Activated naive CD4-positive, alpha-beta T cell treated with anti-CD3 and anti-CD28 coated beads, Interleukin-2, amount 10 ng/mL, durations not matched to agents 7 days and 5 days (primary cell): ENCODE measurements around the gene ARMC9.
"Not testable (repeated sequence)": the region's sequence is repeated elsewhere in the genome, so short reads cannot be mapped to it uniquely, and the experiment has no call there.

Experiments
- CTCF ChIA-PET: fragments of 350-600 bp; sonication (Branson Sonifier 250); formaldehyde crosslinking; loops from one replicate; lab custom pipeline; 2021; ENCODE audit warnings: antibody characterized with exemption; lab: Charles Lee
- DNase-seq: peaks from one replicate; pipeline ENCODE4 v3.0.0-alpha.2; 2020
- H3K27ac Mint-ChIP-seq: one replicate; pipeline ENCODE4 v1.8.0; 2021; ENCODE audit warnings: mild to moderate bottlenecking, moderate library complexity, mixed read lengths
- H3K27me3 Mint-ChIP-seq: one replicate; pipeline ENCODE4 v1.8.0; 2021; ENCODE audit warnings: mild to moderate bottlenecking, mixed read lengths
- H3K36me3 Mint-ChIP-seq: one replicate; pipeline ENCODE4 v1.8.0; 2021; ENCODE audit warnings: mixed read lengths
- H3K4me1 Mint-ChIP-seq: one replicate; pipeline ENCODE4 v1.8.0; 2021; ENCODE audit warnings: mixed read lengths
- H3K4me3 Mint-ChIP-seq: one replicate; pipeline ENCODE4 v1.8.0; 2021; ENCODE audit warnings: mild to moderate bottlenecking, moderate library complexity, mixed read lengths
- H3K9me3 Mint-ChIP-seq: one replicate; pipeline ENCODE4 v1.8.0; 2021; ENCODE audit warnings: mixed read lengths

Gene ARMC9

DNA sequence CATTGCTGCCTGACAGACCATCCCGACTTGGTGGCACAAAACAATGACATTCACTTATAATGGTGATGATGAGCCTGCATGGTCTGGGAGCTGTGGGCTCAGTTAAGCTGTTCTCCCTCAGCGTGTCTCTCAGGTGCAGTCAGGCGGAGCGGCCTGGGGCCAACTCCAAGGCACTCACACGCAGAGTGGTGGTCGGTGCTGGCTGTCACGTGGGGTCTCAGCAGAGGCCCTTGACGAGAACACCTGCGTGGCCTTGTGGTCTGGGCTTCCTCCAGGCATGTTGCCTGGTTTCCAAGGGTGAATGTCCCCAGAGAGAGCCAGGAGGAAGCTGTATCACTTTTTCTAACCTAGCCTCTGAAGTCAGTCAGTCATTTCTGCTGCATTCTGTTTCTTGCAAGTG, 29.8 kb downstream of the ARMC9 start:
- no peaks in the 10 kb centered on the region for H3K27me3 Mint-ChIP-seq
- CTCF ChIA-PET = interaction anchor here (0.9 to 3.8 kb wide), 16 partner anchors 11 to 253 kb away, joined by 3 to 36 read pairs (median 4); no protein-coding TSS in a partner anchor
- no peak overlapping the region for H3K27ac Mint-ChIP-seq
- no peaks in the 10 kb centered on the region for H3K4me1 Mint-ChIP-seq
- no peaks in the 10 kb centered on the region for H3K9me3 Mint-ChIP-seq
- no peaks in the 10 kb centered on the region for H3K36me3 Mint-ChIP-seq
- no peak for DNase-seq
- H3K4me3 Mint-ChIP-seq = no peak overlapping the region

DNA sequence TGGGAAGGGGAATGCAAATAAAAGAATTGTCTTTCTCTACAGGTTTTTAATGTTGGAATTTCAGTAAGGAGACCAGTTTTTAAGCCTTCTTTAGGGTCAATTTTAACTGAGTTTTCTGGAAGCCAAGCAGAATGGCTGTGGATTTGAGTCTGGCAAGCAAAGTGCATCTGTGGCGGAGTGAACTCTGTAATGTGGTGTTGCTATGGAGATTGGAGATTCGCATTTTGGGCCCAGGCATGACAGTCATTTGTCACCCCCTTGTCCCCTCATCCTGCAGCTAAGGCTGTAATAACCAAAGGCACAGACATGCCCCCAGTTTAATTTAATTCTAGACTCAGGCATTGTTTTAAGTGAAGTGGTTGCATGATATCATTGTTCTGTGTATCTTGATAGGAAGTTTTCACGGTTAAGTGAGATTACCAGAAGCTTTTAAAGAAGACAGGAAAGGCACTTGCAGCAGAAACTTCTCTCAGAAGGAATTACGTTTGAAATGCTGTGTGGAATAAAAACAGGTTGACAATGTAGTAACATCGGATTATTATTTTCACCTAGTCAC, 30.6 kb downstream of the ARMC9 start:
- CTCF ChIA-PET = interaction anchor here (0.9 to 3.8 kb wide), 6 partner anchors 10 to 373 kb away, joined by 3 to 36 read pairs (median 6); no protein-coding TSS in a partner anchor
- H3K27ac Mint-ChIP-seq = no peak overlapping the region
- no peaks in the 10 kb centered on the region for H3K27me3 Mint-ChIP-seq
- no peaks in the 10 kb centered on the region for H3K9me3 Mint-ChIP-seq
- DNase-seq = no peak
- H3K4me3 Mint-ChIP-seq = no peak overlapping the region
- H3K4me1 Mint-ChIP-seq = no peaks in the 10 kb centered on the region
- H3K36me3 Mint-ChIP-seq = no peaks in the 10 kb centered on the region

- no peak for DNase-seq
- no peak overlapping the region for H3K4me3 Mint-ChIP-seq
- no peaks in the 10 kb centered on the region for H3K4me1 Mint-ChIP-seq
- CTCF ChIA-PET = interaction anchor here (0.6 to 1.0 kb wide), 2 partner anchors 11 to 246 kb away, joined by 3 read pairs; no protein-coding TSS in a partner anchor
- H3K27ac Mint-ChIP-seq = no peak overlapping the region
- H3K9me3 Mint-ChIP-seq = no peaks in the 10 kb centered on the region
- H3K27me3 Mint-ChIP-seq = no peaks in the 10 kb centered on the region
- no peaks in the 10 kb centered on the region for H3K36me3 Mint-ChIP-seq
Measured at GRCh38 chr2:231235217-231235616, 36.8 kb downstream of the ARMC9 start.

DNA sequence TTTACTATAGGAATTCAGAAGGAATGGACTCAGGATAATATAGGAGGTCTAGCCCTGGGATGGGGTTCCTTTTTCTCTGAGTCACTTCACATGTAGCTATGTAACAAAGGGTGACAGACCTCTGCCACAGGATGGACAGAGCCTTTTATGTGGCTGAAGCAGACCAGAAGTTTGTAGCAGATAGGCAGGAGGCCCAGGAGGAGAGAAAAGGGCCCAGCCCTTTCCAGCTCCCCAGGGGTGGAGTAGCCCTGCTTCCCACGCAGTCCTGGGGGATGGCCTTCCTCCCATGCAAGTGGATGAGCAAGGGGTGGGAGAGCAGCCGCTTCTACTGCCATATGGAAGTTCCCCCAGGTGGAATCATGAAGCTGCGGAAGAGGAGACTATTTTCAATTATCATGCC, 40.3 kb downstream of the ARMC9 start:
- Mint-ChIP-seq H3K27me3 (no peaks in the 10 kb centered on the region), H3K27ac (no peak overlapping the region), H3K4me3 (no peak overlapping the region), H3K4me1 (no peaks in the 10 kb centered on the region), H3K36me3 (no peaks in the 10 kb centered on the region), H3K9me3 (no peaks in the 10 kb centered on the region)
- CTCF ChIA-PET = interaction anchor here (2.1 kb wide), 1 partner anchor 11 kb away, joined by 10 read pairs; no protein-coding TSS in a partner anchor
- DNase-seq = no peak

- H3K36me3 Mint-ChIP-seq = no peaks in the 10 kb centered on the region
- CTCF ChIA-PET = interaction anchor here (1.2 to 2.1 kb wide), 2 partner anchors 12 to 15 kb away, joined by 3 to 10 read pairs; no protein-coding TSS in a partner anchor
- H3K4me1 Mint-ChIP-seq = no peaks in the 10 kb centered on the region
- no peak overlapping the region for H3K4me3 Mint-ChIP-seq
- no peak overlapping the region for H3K27ac Mint-ChIP-seq
- H3K9me3 Mint-ChIP-seq = no peaks in the 10 kb centered on the region
- no peaks in the 10 kb centered on the region for H3K27me3 Mint-ChIP-seq
- no peak for DNase-seq
Measured at GRCh38 chr2:231239751-231240150, 41.3 kb downstream of the ARMC9 start.

- H3K4me3 Mint-ChIP-seq = no peak overlapping the region
- no peak overlapping the region for H3K27ac Mint-ChIP-seq
- H3K27me3 Mint-ChIP-seq = no peaks in the 10 kb centered on the region
Measured at GRCh38 chr2:231241755-231242507, 43.5 kb downstream of the ARMC9 start.

GRCh38 chr2:231243866-231244265, 45.4 kb downstream of the ARMC9 start:
- CTCF ChIA-PET = interaction anchor here (0.6 to 1.9 kb wide), 2 partner anchors 16 to 215 kb away, joined by 3 to 9 read pairs; no protein-coding TSS in a partner anchor
- H3K4me1 Mint-ChIP-seq = no peaks in the 10 kb centered on the region
- no peak overlapping the region for H3K27ac Mint-ChIP-seq
- no peak overlapping the region for H3K4me3 Mint-ChIP-seq
- no peaks in the 10 kb centered on the region for H3K36me3 Mint-ChIP-seq
- H3K27me3 Mint-ChIP-seq = no peaks in the 10 kb centered on the region
- no peak for DNase-seq
- no peaks in the 10 kb centered on the region for H3K9me3 Mint-ChIP-seq

More at GRCh38 chr2:231241755-231242507, 43.5 kb downstream of the ARMC9 start:
- Mint-ChIP-seq H3K36me3 (no peaks in the 10 kb centered on the region), H3K4me1 (no peaks in the 10 kb centered on the region), H3K9me3 (no peaks in the 10 kb centered on the region)
- CTCF ChIA-PET = no interaction called here
- DNase-seq = no peak

DNA sequence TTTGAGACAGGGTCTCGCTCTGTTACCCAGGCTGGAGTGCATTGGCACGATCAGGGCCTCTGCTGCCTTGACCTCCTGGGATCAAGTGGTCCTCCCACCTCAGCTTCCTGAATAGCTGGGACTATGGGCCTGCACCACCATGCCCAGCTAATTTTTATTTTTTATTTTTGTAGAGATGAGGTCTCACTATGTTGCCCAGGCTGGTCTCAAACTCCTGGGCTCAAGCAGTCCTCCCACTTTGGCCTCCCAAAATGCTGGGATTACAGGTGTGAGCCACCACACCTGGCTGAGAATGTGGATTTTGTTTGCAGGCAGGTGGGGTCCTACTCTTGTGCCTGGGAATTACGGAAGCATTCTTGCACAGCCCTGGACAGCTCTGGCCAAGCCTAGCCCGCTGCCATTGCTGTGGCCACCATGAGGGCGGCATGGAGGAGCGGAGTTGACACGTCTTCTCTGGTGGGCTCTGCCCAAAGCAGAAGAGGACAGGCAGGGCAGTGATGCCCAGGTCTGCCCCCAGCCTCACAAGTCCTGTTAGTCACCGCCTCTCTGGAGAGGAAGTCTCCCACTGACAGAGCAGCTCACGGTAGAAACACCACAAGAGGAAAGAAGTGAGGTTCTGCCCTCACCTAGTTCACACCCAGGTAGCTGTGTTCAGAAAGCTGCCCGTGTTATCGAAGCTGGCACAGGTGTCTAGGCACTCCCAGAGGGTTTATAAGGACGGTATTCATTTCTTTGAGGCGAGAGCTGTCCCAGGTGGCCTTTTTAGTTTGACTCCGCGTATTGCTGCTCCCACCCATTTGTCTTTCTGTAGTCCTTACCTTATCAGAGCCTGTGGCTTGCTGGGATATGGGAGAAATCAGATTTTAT, 46.2 kb downstream of the ARMC9 start:
- H3K36me3 Mint-ChIP-seq = no peaks in the 10 kb centered on the region
- no peaks in the 10 kb centered on the region for H3K27me3 Mint-ChIP-seq
- H3K4me1 Mint-ChIP-seq = no peaks in the 10 kb centered on the region
- H3K4me3 Mint-ChIP-seq = no peak overlapping the region
- no peak overlapping the region for H3K27ac Mint-ChIP-seq
- no peaks in the 10 kb centered on the region for H3K9me3 Mint-ChIP-seq
- DNase-seq = no peak
- CTCF ChIA-PET = interaction anchor here (0.6 to 1.9 kb wide), 3 partner anchors 17 to 214 kb away, joined by 3 to 9 read pairs (median 3); no protein-coding TSS in a partner anchor

DNA sequence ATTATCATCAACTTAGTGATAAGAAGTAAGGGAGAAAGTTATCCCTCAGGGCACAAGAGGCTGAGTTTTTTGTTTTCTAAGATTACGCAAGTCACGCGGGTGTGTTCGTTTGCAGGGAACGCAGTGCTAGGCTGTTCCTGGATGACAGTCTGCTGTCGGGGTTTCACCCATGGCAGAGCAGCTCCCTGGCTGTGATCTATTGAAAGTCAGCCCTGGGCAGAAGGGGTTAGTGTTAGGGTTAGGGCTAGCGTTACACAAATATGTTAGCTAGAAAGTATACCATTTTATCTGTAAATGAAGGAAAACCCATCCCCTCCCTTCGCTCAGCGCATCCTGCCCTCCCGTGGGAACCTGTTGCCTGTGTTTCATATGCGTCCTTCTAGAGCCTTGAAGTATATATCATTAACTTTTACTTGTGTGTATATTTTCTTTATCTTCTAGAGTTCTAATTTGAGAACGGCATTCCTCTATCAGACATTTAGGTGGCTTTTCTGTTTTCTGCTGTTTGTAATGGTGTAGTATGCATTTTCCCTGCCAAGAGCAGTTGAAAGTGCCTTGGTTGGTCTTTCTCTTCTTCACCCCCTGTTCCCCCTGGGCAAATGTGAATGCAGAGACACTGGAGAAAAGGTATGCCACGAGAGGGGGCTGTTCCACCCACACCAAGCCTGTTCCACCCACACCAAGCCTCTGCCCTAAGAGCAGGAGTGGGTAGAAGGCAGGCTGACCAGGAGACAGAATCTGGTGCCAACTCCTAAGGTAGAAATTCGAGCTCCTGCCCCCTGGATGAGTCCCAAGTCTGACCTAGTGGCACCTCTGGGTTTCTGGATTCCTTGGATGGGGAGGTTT, 47.0 kb downstream of the ARMC9 start:
- Mint-ChIP-seq H3K4me1 (no peaks in the 10 kb centered on the region), H3K4me3 (no peak overlapping the region), H3K9me3 (no peaks in the 10 kb centered on the region), H3K27ac (no peak overlapping the region), H3K27me3 (peaks cover 4% of the 10 kb centered on the region), H3K36me3 (no peaks in the 10 kb centered on the region)
- CTCF ChIA-PET = interaction anchor here (0.6 to 1.9 kb wide), 5 partner anchors 10 to 43 kb away, joined by 3 to 9 read pairs (median 3); no protein-coding TSS in a partner anchor
- no peak for DNase-seq

DNA sequence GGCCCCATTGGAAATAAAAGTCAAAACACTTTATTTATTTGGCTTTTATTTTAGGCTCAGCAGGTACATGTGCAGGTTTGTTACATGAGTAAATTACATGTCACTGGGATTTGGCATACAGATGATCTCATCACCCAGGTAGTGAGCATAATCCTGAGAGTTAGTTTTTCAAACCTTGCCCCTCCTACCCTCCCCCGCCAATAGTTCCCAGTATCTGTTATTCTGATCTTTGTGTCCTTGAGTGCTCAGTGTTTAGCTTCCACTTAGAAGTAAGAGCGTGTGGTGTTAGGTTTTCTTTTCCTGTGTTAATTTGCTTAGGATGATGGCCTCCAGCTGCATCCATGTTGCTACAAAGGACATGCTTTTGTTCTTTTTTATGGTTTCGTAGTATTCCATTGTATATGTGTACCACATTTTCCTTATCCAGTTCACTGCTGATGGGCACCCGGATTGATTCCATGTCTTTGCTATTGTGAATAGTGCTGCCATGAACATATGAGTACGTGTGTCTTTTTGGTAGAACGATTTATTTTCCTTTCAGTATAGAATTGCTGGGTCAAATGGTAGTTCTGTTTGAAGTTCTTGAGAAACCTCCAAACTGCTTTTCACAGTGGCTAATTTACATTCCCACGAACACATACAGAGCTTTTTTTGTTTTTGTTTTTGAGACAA, 47.9 kb downstream of the ARMC9 start:
- Mint-ChIP-seq H3K4me1 (no peaks in the 10 kb centered on the region), H3K27me3 (peaks cover 10% of the 10 kb centered on the region), H3K36me3 (no peaks in the 10 kb centered on the region), H3K9me3 (no peaks in the 10 kb centered on the region), H3K4me3 (no peak overlapping the region), H3K27ac (no peak overlapping the region)
- no peak for DNase-seq
- CTCF ChIA-PET = interaction anchor here (0.6 to 1.3 kb wide), 4 partner anchors 11 to 44 kb away, joined by 3 read pairs; no protein-coding TSS in a partner anchor

- Mint-ChIP-seq H3K9me3 (no peaks in the 10 kb centered on the region), H3K27me3 (peaks cover 19% of the 10 kb centered on the region), H3K36me3 (no peaks in the 10 kb centered on the region), H3K27ac (no peak overlapping the region), H3K4me1 (no peaks in the 10 kb centered on the region), H3K4me3 (no peak overlapping the region)
- no peak for DNase-seq
- CTCF ChIA-PET = no interaction called here
Measured at GRCh38 chr2:231250146-231250545, 51.7 kb downstream of the ARMC9 start.

GRCh38 chr2:231250698-231251097, 52.3 kb downstream of the ARMC9 start:
- DNase-seq = no peak
- H3K9me3 Mint-ChIP-seq = no peaks in the 10 kb centered on the region
- H3K27me3 Mint-ChIP-seq = peaks cover 23% of the 10 kb centered on the region
- H3K27ac Mint-ChIP-seq = no peak overlapping the region
- no peaks in the 10 kb centered on the region for H3K4me1 Mint-ChIP-seq
- no peak overlapping the region for H3K4me3 Mint-ChIP-seq
- CTCF ChIA-PET = interaction anchor here (0.6 kb wide), 1 partner anchor 230 kb away, joined by 3 read pairs; no protein-coding TSS in a partner anchor
- H3K36me3 Mint-ChIP-seq = no peaks in the 10 kb centered on the region

DNA sequence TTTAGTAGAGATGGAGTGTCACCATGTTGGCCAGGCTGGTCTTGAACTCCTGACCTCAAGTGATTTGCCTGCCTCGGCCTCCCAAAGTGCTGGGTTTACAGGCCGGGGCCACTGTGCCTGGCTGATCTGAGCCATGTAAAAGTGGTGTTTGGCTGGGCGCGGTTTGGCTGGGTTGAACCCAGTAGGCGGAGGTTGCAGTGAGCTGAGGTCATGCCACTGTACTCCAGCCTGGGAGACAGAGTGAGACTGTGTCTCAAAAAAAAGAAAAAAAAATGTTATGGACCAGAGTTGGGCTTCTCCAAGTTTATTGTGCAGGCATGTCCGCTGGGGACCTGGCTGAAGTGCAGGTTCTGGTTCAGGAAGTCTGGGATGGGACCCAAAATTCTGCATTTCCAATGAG, 54.9 kb downstream of the ARMC9 start:
- H3K36me3 Mint-ChIP-seq, H3K4me3 Mint-ChIP-seq, H3K27ac Mint-ChIP-seq, CTCF ChIA-PET, H3K9me3 Mint-ChIP-seq, DNase-seq, H3K4me1 Mint-ChIP-seq: not testable (repeated sequence)
- H3K27me3 Mint-ChIP-seq = peaks cover 45% of the 10 kb centered on the region
